K562 (cell line): ENCODE data around the gene PSMB4. TPM values are rescaled to one million over a fixed set of nuclear protein-coding genes. Genes with fewer than 3 reads are reported as not detected.
A peak's percentile ranks its signal among the peaks of the same experiment; 100 is the strongest.

Source experiments
- ATF7 ChIP-seq: fragments of 450-650 bp; IDR thresholded peaks from 2 replicates; pipeline ENCODE4 v1.7.1; 2014; ENCODE audit warnings: mild to moderate bottlenecking, moderate library complexity
- DPF2 ChIP-seq: fragments of 450-650 bp; IDR thresholded peaks from 2 replicates; pipeline ENCODE4 v1.6.1; 2016
- ETV1 ChIP-seq: fragments of 450-650 bp; conservative IDR thresholded peaks from 2 replicates; pipeline ENCODE4 v1.6.1; 2016; ENCODE audit warnings: missing genetic modification characterization, control low read depth, low read depth, missing compliant biosample characterization
- FOXM1 ChIP-seq, 2 experiments: fragments of 450-650 bp in 1 of 2; sonication (generic) in 1 of 2; formaldehyde crosslinking in 1 of 2; IDR thresholded peaks; 2 replicates each; pipeline versions ENCODE4 v1.6.1 to v1.9.0; 2017 to 2022; ENCODE audit warnings: low read depth in 2 of 2, mild to moderate bottlenecking in 2 of 2, missing genetic modification reagents in 1 of 2, moderate library complexity in 1 of 2
- HDAC2 ChIP-seq: fragments of 450-650 bp; IDR thresholded peaks from 2 replicates; pipeline ENCODE4 v1.6.1; 2016; ENCODE audit warnings: mild to moderate bottlenecking
- HDAC3 ChIP-seq: fragments of 450-650 bp; IDR thresholded peaks from 2 replicates; pipeline ENCODE4 v1.6.1; 2018; ENCODE audit warnings: borderline replicate concordance, mild to moderate bottlenecking, moderate library complexity; ENCODE audit not compliant: partially characterized antibody
- NCOR1 ChIP-seq: fragments of 450-650 bp; IDR thresholded peaks from 2 replicates; pipeline ENCODE4 v1.6.1; 2016; ENCODE audit warnings: mild to moderate bottlenecking, moderate library complexity
- PHF8 ChIP-seq: fragments of 200-600 bp; sonication (generic); IDR thresholded peaks from 2 replicates; pipeline ENCODE4 v1.6.1; 2012; ENCODE audit warnings: mixed run types, mild to moderate bottlenecking, inconsistent platforms, low read length, moderate library complexity, borderline replicate concordance
- RBM17 ChIP-seq: fragments of 200-400 bp; formaldehyde crosslinking; IDR thresholded peaks from 2 replicates; pipeline ENCODE4 v1.6.1; 2017; ENCODE audit warnings: low read depth, mild to moderate bottlenecking, low read length, borderline replicate concordance
- SMAD4 ChIP-seq: fragments of 250-450 bp; sonication (Bioruptor Pico); conservative IDR thresholded peaks from 2 replicates; pipeline ENCODE4 v1.8.0; 2021; ENCODE audit warnings: inconsistent platforms, mild to moderate bottlenecking, moderate library complexity
- SMARCA4 ChIP-seq: fragments of 450-650 bp; IDR thresholded peaks from 2 replicates; pipeline ENCODE4 v1.6.1; 2016
- SMARCC2 ChIP-seq: fragments of 450-650 bp; IDR thresholded peaks from 2 replicates; pipeline ENCODE4 v1.6.1; 2017; ENCODE audit warnings: antibody characterized with exemption, moderate library complexity, mild to moderate bottlenecking, low read depth
- STAT5B ChIP-seq: fragments of 250-450 bp; sonication (Bioruptor Pico); IDR thresholded peaks from 2 replicates; pipeline ENCODE4 v1.8.0; 2021; ENCODE audit warnings: mild to moderate bottlenecking, inconsistent platforms
- TARDBP ChIP-seq: fragments of 450-650 bp; IDR thresholded peaks from 2 replicates; pipeline ENCODE4 v1.6.1; 2016
- THRAP3 ChIP-seq: fragments of 450-650 bp; IDR thresholded peaks from 2 replicates; pipeline ENCODE4 v1.6.1; 2016; ENCODE audit warnings: mild to moderate bottlenecking, inconsistent platforms, borderline replicate concordance
- ZC3H8 ChIP-seq: fragments of 450-650 bp; IDR thresholded peaks from 2 replicates; pipeline ENCODE4 v1.6.1; 2017
- ZFP1 ChIP-seq: fragments of 450-650 bp; formaldehyde crosslinking; IDR thresholded peaks from 2 replicates; pipeline ENCODE4 v1.4.0; 2020; ENCODE audit warnings: mild to moderate bottlenecking, mixed read lengths
- ZNF217 ChIP-seq: sonication (generic); formaldehyde crosslinking; IDR thresholded peaks from 2 replicates; pipeline ENCODE4 v1.8.0; 2022; ENCODE audit warnings: mild to moderate bottlenecking, missing genetic modification reagents
- ZNF324 ChIP-seq: fragments of 250-450 bp; sonication (Bioruptor Pico); IDR thresholded peaks from 2 replicates; pipeline ENCODE4 v1.4.0; 2020; ENCODE audit warnings: mild to moderate bottlenecking
- ZNF75A ChIP-seq: fragments of 450-650 bp; formaldehyde crosslinking; IDR thresholded peaks from 2 replicates; pipeline ENCODE4 v1.4.0; 2020; ENCODE audit warnings: mild to moderate bottlenecking
- polyA plus RNA-seq, 8 experiments: library from polyadenylated mRNA; depleted of rRNA in 4 of 8; stranded (reverse) in 5 of 8; unstranded in 3 of 8; fragments of >200 nt; fragmentation: Nextera tagmentation in 2 of 8; fragmentation: Illumina TruSeq in 1 of 8; extraction: Ambion mirVana in 2 of 8; extraction: Trizol in 1 of 8; gene quantifications; 2 replicates each; pipeline versions ENCODE4 v1.2.1 to v1.2.3, GENCODE V29; 2011 to 2014; ENCODE audit warnings: inconsistent platforms in 1 of 8, missing spikeins in 1 of 8
- total RNA-seq, 7 experiments: library from RNA; depleted of rRNA in 6 of 7; stranded (reverse); fragments of >200 nt in 6 of 7; fragmentation: Illumina TruSeq in 2 of 7; extraction: Trizol in 2 of 7; gene quantifications; 2 replicates each; pipeline versions ENCODE4 v1.2.1 to v1.2.3, GENCODE V29; 2011 to 2021; ENCODE audit warnings: low replicate concordance in 1 of 7
- TF ChIP-seq, protein P1 (sequence below): conservative IDR thresholded peaks from 2 replicates; pipeline ENCODE4 v1.6.1; 2011; ENCODE audit warnings: low read depth, mild to moderate bottlenecking, low read length; ENCODE audit not compliant: control insufficient read depth
- TF ChIP-seq, protein P2 (sequence below): sonication (generic); formaldehyde crosslinking; IDR thresholded peaks from 2 replicates; pipeline ENCODE4 v1.8.0; 2022; ENCODE audit warnings: mild to moderate bottlenecking, missing genetic modification reagents
- TF ChIP-seq, protein P3 (sequence below): IDR thresholded peaks from 2 replicates; pipeline ENCODE4 v1.6.1; 2012; ENCODE audit warnings: low read depth, low read length, improper control_type of control experiment, borderline replicate concordance

The PSMB4 gene
- total and polyA plus RNA-seq, 9 of the 15 experiments (the other 6 are each of a cell fraction or from before 2014, with no cell fraction given) = 397 to 674 (median 475) TPM

GRCh38 chr1:151370211-151370911 lies 29.0 kb upstream of the PSMB4 start (continued):
- TF ChIP-seq, protein P1, sequence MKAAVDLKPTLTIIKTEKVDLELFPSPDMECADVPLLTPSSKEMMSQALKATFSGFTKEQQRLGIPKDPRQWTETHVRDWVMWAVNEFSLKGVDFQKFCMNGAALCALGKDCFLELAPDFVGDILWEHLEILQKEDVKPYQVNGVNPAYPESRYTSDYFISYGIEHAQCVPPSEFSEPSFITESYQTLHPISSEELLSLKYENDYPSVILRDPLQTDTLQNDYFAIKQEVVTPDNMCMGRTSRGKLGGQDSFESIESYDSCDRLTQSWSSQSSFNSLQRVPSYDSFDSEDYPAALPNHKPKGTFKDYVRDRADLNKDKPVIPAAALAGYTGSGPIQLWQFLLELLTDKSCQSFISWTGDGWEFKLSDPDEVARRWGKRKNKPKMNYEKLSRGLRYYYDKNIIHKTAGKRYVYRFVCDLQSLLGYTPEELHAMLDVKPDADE = no peak
- TF ChIP-seq ZC3H8 = no peak
- TF ChIP-seq STAT5B (CRISPR knock-in tag) = no peak
- TF ChIP-seq SMARCC2 = peak; percentile 46; the same call in 1 of the 2 replicates
- TF ChIP-seq ETV1 (tag) = 0 out of 2 replicates have a peak, but pooled peaks have one; percentile 20
- TF ChIP-seq NCOR1 = peak; percentile 79; the same call in 1 of the 2 replicates
- no peak for TF ChIP-seq ZFP1
- TF ChIP-seq PHF8 = no peak
- 0 out of 2 replicates have a peak, but pooled peaks have one; percentile 36 for TF ChIP-seq SMARCA4
- no peak for TF ChIP-seq ZNF324 (CRISPR knock-in tag)
- no peak for TF ChIP-seq ZNF217
- TF ChIP-seq RBM17 = no peak
- peak; percentile 13; the same call in 1 of the 2 replicates for TF ChIP-seq FOXM1 (IDR thresholded peaks at IDR 0.05; ENCODE audit: low read depth)
- no peak for TF ChIP-seq FOXM1 (CRISPR knock-in tag; IDR thresholded peaks at IDR 0.05; ENCODE audit: low read depth)
- peak; percentile 70; the same call in 1 of the 2 replicates for TF ChIP-seq HDAC2
- TF ChIP-seq ZNF75A = no peak
- TF ChIP-seq, protein P2, sequence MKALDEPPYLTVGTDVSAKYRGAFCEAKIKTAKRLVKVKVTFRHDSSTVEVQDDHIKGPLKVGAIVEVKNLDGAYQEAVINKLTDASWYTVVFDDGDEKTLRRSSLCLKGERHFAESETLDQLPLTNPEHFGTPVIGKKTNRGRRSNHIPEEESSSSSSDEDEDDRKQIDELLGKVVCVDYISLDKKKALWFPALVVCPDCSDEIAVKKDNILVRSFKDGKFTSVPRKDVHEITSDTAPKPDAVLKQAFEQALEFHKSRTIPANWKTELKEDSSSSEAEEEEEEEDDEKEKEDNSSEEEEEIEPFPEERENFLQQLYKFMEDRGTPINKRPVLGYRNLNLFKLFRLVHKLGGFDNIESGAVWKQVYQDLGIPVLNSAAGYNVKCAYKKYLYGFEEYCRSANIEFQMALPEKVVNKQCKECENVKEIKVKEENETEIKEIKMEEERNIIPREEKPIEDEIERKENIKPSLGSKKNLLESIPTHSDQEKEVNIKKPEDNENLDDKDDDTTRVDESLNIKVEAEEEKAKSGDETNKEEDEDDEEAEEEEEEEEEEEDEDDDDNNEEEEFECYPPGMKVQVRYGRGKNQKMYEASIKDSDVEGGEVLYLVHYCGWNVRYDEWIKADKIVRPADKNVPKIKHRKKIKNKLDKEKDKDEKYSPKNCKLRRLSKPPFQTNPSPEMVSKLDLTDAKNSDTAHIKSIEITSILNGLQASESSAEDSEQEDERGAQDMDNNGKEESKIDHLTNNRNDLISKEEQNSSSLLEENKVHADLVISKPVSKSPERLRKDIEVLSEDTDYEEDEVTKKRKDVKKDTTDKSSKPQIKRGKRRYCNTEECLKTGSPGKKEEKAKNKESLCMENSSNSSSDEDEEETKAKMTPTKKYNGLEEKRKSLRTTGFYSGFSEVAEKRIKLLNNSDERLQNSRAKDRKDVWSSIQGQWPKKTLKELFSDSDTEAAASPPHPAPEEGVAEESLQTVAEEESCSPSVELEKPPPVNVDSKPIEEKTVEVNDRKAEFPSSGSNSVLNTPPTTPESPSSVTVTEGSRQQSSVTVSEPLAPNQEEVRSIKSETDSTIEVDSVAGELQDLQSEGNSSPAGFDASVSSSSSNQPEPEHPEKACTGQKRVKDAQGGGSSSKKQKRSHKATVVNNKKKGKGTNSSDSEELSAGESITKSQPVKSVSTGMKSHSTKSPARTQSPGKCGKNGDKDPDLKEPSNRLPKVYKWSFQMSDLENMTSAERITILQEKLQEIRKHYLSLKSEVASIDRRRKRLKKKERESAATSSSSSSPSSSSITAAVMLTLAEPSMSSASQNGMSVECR (CRISPR knock-in tag) = no peak
- TF ChIP-seq SMAD4 (CRISPR knock-in tag) = peak; percentile 47
- no peak for TF ChIP-seq HDAC3
- TF ChIP-seq ATF7 = 0 out of 2 replicates have a peak, but pooled peaks have one; percentile 13
- TF ChIP-seq TARDBP = no peak
- TF ChIP-seq THRAP3 = no peak
- TF ChIP-seq, protein P3, sequence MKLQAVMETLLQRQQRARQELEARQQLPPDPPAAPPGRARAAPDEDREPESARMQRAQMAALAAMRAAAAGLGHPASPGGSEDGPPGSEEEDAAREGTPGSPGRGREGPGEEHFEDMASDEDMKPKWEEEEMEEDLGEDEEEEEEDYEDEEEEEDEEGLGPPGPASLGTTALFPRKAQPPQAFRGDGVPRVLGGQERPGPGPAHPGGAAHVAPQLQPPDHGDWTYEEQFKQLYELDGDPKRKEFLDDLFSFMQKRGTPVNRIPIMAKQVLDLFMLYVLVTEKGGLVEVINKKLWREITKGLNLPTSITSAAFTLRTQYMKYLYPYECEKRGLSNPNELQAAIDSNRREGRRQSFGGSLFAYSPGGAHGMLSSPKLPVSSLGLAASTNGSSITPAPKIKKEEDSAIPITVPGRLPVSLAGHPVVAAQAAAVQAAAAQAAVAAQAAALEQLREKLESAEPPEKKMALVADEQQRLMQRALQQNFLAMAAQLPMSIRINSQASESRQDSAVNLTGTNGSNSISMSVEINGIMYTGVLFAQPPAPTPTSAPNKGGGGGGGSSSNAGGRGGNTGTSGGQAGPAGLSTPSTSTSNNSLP = no peak
- peak; percentile 51; the same call in 1 of the 2 replicates for TF ChIP-seq DPF2
